CD4-positive, alpha-beta T cell (primary cell): ENCODE results near the gene SCAND1. TPM values are rescaled to one million over a fixed set of nuclear protein-coding genes. Genes with fewer than 3 reads are reported as not detected.

Experiments
- ATAC-seq: fragments of 200-7000 bp; cut with Tn5 transposase; one replicate; pipeline ENCODE4 v1.10.0; 2022; ENCODE audit warnings: mild to moderate bottlenecking; ENCODE audit not compliant: poor library complexity
- CTCF ChIA-PET: fragments of 350-600 bp; sonication (Branson Sonifier 250); formaldehyde crosslinking; loops from one replicate; lab custom pipeline; 2021; ENCODE audit warnings: antibody characterized with exemption, inconsistent platforms; lab: Charles Lee
- POLR2A ChIA-PET: fragments of 350-600 bp; sonication (Branson Sonifier 250); formaldehyde crosslinking; loops from one replicate; lab custom pipeline; 2021; ENCODE audit warnings: antibody characterized with exemption, inconsistent platforms; lab: Charles Lee
- DNase-seq, 14 experiments: peaks; one replicate each; pipeline ENCODE4 v3.0.0-alpha.2; 2013 to 2020; ENCODE audit warnings: mixed read lengths in 2 of 14
- H3K27ac ChIP-seq, 2 donors: one replicate each; pipeline versions ENCODE4 v1.5.1 to v1.7.0; 2013; ENCODE audit warnings: low read length in 2 of 2, low read depth in 1 of 2, mild to moderate bottlenecking in 1 of 2
- H3K27me3 ChIP-seq, 2 experiments: 1 replicate in 1 of 2; 2 replicates in 1 of 2; pipeline versions ENCODE4 v1.6.1 to v1.7.0; 2013; ENCODE audit warnings: low read length in 2 of 2, control low read depth in 1 of 2, mild to moderate bottlenecking in 1 of 2, moderate library complexity in 1 of 2; ENCODE audit not compliant: insufficient read depth in 2 of 2, control insufficient read depth in 1 of 2
- H3K36me3 ChIP-seq: one replicate; pipeline ENCODE4 v1.6.1; 2013; ENCODE audit warnings: low read length, control low read depth; ENCODE audit not compliant: insufficient read depth
- H3K4me1 ChIP-seq: one replicate; pipeline ENCODE4 v1.6.1; 2013; ENCODE audit warnings: low read length, control low read depth; ENCODE audit not compliant: insufficient read depth
- H3K4me3 ChIP-seq: one replicate; pipeline ENCODE4 v1.5.1; 2013; ENCODE audit warnings: mild to moderate bottlenecking, low read length, moderate library complexity
- H3K9me3 ChIP-seq, 2 experiments: 1 replicate in 1 of 2; 2 replicates in 1 of 2; pipeline versions ENCODE4 v1.6.1 to v1.7.0; 2013; ENCODE audit warnings: low read length in 2 of 2, mild to moderate bottlenecking in 2 of 2, control low read depth in 1 of 2, moderate library complexity in 1 of 2; ENCODE audit not compliant: control insufficient read depth in 1 of 2, insufficient read depth in 1 of 2
- H3K27ac Mint-ChIP-seq: one replicate; pipeline ENCODE4 v1.8.0; 2020; ENCODE audit warnings: mixed read lengths
- H3K27me3 Mint-ChIP-seq: one replicate; pipeline ENCODE4 v1.8.0; 2021; ENCODE audit warnings: mixed read lengths
- H3K36me3 Mint-ChIP-seq: one replicate; pipeline ENCODE4 v1.8.0; 2021; ENCODE audit warnings: low read depth, mixed read lengths
- H3K4me1 Mint-ChIP-seq: one replicate; pipeline ENCODE4 v1.8.0; 2021; ENCODE audit warnings: low read depth, mixed read lengths
- H3K4me3 Mint-ChIP-seq: one replicate; pipeline ENCODE4 v1.8.0; 2020; ENCODE audit warnings: mild to moderate bottlenecking, mixed read lengths
- H3K9me3 Mint-ChIP-seq: one replicate; pipeline ENCODE4 v1.8.0; 2020; ENCODE audit warnings: mixed read lengths
- CTCF ChIP-seq: fragments of 200-600 bp; IDR thresholded peaks from one replicate; pipeline ENCODE4 v1.8.0; 2022; ENCODE audit warnings: antibody characterized with exemption, mild to moderate bottlenecking
- intact Hi-C, 2 experiments: fragments of 100-400 bp; cut with DNase I in 1 of 2; cut with micrococcal nuclease in 1 of 2; formaldehyde crosslinking; loops; one replicate each; pipeline versions ENCODE4 v1.15.1 to v1.9.0; 2023 to 2025; cut with DNase I, micrococcal nuclease
- total RNA-seq, 174 experiments: library from RNA in 2 of 174; stranded (reverse) in 2 of 174; gene quantifications; one replicate each; pipeline ENCODE4 v1.2.3 and lab custom pipeline; 2021 to 2026

Gene SCAND1
- total RNA-seq, 2 experiments from 2014 or later: 77.2 to 82.7 TPM

DNA sequence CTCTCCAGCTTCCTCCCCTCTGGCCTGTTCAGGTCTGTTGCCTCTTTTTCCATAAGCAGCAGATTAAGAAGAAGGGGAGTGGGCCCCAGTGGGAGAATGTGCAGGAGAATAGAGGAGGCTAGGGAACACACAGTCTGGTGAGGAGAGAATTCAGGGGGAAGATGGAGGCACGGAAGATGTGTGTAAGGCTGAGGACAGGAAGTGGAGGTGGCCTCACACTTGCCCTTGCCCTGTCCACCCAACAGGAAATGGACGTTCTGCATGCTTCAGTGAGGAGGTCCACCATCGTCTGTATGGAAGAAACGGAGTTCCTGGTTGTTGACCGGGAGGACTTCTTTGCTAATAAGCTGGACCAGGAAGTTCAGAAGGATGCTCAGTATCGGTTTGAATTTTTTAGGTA lies 30.1 kb upstream of the SCAND1 start:
- peaks cover 4% of the 10 kb centered on the region for H3K27me3 Mint-ChIP-seq
- TF ChIP-seq CTCF: no peak
- DNase-seq: no peak
- no peak overlapping the region for H3K4me3 ChIP-seq
- ATAC-seq: no peak
- no peaks in the 10 kb centered on the region for H3K4me1 Mint-ChIP-seq
- H3K9me3 Mint-ChIP-seq: no peaks in the 10 kb centered on the region
- no peaks in the 10 kb centered on the region for H3K4me1 ChIP-seq
- no peaks in the 10 kb centered on the region for H3K27me3 ChIP-seq
- no peaks in the 10 kb centered on the region for H3K36me3 ChIP-seq
- no peak overlapping the region for H3K27ac Mint-ChIP-seq
- no peak overlapping the region for H3K27ac ChIP-seq
- no peak overlapping the region for H3K4me3 Mint-ChIP-seq
- H3K9me3 ChIP-seq: no peaks in the 10 kb centered on the region
- POLR2A ChIA-PET: no interaction called here
- no peaks in the 10 kb centered on the region for H3K36me3 Mint-ChIP-seq
- intact Hi-C loops: no loop called here
- CTCF ChIA-PET: interaction anchor here (1.4 kb wide), 1 partner anchor 8 kb away, joined by 4 read pairs; no protein-coding TSS in a partner anchor

- H3K9me3 ChIP-seq: no peaks in the 10 kb centered on the region
- no peak overlapping the region for H3K4me3 ChIP-seq
- H3K4me3 Mint-ChIP-seq: no peak overlapping the region
- H3K27ac ChIP-seq: no peak overlapping the region
- H3K36me3 Mint-ChIP-seq: no peaks in the 10 kb centered on the region
- CTCF ChIA-PET: interaction anchor here (2.5 to 2.6 kb wide), 2 partner anchors 11 to 28 kb away, joined by 7 to 10 read pairs; partner anchors contain the start of gene SCAND1
- peaks cover 4% of the 10 kb centered on the region for H3K27me3 Mint-ChIP-seq
- H3K27me3 ChIP-seq: no peaks in the 10 kb centered on the region
- no peaks in the 10 kb centered on the region for H3K36me3 ChIP-seq
- no peak for DNase-seq
- POLR2A ChIA-PET: interaction anchor here (2.1 kb wide), 1 partner anchor 28 kb away, joined by 4 read pairs; the partner anchor contains the start of gene SCAND1
- no peak for ATAC-seq
- intact Hi-C loops: no loop called here
- no peaks in the 10 kb centered on the region for H3K9me3 Mint-ChIP-seq
- H3K27ac Mint-ChIP-seq: no peak overlapping the region
- H3K4me1 ChIP-seq: no peaks in the 10 kb centered on the region
- no peak for TF ChIP-seq CTCF
- no peaks in the 10 kb centered on the region for H3K4me1 Mint-ChIP-seq
These were observed 27.7 kb upstream of the SCAND1 start for GRCh38 chr20:35981969-35982368.

GRCh38 chr20:35979544-35979943 lies 25.2 kb upstream of the SCAND1 start:
- no peak overlapping the region for H3K27ac Mint-ChIP-seq
- no peak for ATAC-seq
- intact Hi-C loops: no loop called here

More at GRCh38 chr20:35979544-35979943, 25.2 kb upstream of the SCAND1 start:
- Histone ChIP-seq H3K9me3 (no peaks in the 10 kb centered on the region), H3K4me3 (no peak overlapping the region), H3K36me3 (no peaks in the 10 kb centered on the region), H3K27me3 (no peaks in the 10 kb centered on the region), H3K4me1 (no peaks in the 10 kb centered on the region), H3K27ac (no peak overlapping the region)
- Mint-ChIP-seq H3K27me3 (peaks cover 4% of the 10 kb centered on the region), H3K36me3 (no peaks in the 10 kb centered on the region), H3K4me3 (no peak overlapping the region), H3K4me1 (no peaks in the 10 kb centered on the region), H3K9me3 (no peaks in the 10 kb centered on the region)
- DNase-seq: no peak
- ChIA-PET POLR2A (no interaction called here), CTCF (interaction anchor here (0.9 to 2.6 kb wide), 3 partner anchors 13 to 159 kb away, joined by 3 to 7 read pairs (median 3); partner anchors contain the start of gene SCAND1)
- no peak for TF ChIP-seq CTCF
